Glomerular visceral epithelial cell (primary cell): ENCODE results near the gene PLXNB1.

Source experiments
- DNase-seq: peaks from one replicate; pipeline ENCODE4 v3.0.0-alpha.2; 2016; ENCODE audit errors: extremely low spot score

PLXNB1 gene

GRCh38 chr3:48417529-48418108 is 12.3 kb downstream of the PLXNB1 start:
- no peak for DNase-seq

DNA sequence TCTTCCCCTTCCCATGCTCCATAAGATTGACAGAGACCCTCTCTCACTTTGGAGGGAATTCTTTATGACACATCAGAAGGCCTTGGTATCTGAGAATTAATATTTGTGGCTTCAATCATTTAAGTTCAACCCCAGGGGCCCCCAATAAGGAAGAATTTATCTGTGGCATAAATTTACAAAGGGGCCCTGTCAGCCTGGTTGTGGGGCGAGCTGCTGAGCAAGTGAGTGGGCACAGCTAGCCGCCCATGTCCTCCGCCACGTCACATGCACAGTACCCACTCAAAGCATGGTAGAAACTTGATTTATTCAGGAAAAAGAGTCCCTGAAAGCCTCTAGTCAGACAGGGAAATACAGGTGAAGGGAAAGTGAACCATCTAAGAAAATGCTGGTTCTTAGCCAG is 13.3 kb downstream of the PLXNB1 start:
- no peak for DNase-seq

- no peak for DNase-seq
Observed at GRCh38 chr3:48416091-48416505, 13.8 kb downstream of the PLXNB1 start.

DNA sequence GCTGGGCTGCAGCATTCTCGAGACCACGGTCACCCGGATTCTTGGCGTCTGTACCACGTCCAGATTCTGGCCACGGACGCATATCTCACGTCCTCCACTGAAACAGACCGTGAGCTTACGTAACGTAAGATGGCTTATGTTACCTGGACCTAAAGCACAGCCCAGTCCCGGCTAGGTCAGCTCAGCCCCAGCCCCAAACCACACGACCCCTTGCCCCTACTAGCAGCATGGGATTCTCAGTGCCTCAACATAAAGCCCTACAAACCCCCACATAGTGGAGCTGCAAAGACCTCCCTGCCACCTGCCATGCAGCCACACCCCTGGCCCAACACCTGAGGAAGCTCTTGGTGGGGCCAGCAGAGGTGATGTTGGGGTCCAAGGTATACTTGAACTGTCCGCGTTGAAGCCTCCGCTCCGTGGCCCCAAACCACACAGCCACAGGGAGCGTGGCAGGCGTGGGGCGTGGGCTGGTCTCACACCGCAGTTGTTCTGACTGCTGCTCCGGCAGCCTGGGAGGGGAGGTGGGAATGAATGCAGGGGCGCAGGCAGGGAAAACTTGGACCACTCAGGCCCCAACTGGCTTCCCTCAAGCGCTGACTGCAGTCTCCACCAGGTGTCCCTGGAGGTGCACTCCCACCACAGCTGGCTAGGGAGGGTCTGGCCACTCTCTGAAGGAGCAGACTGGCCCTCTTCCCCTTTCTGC is 14.5 kb downstream of the PLXNB1 start:
- no peak for DNase-seq

DNA sequence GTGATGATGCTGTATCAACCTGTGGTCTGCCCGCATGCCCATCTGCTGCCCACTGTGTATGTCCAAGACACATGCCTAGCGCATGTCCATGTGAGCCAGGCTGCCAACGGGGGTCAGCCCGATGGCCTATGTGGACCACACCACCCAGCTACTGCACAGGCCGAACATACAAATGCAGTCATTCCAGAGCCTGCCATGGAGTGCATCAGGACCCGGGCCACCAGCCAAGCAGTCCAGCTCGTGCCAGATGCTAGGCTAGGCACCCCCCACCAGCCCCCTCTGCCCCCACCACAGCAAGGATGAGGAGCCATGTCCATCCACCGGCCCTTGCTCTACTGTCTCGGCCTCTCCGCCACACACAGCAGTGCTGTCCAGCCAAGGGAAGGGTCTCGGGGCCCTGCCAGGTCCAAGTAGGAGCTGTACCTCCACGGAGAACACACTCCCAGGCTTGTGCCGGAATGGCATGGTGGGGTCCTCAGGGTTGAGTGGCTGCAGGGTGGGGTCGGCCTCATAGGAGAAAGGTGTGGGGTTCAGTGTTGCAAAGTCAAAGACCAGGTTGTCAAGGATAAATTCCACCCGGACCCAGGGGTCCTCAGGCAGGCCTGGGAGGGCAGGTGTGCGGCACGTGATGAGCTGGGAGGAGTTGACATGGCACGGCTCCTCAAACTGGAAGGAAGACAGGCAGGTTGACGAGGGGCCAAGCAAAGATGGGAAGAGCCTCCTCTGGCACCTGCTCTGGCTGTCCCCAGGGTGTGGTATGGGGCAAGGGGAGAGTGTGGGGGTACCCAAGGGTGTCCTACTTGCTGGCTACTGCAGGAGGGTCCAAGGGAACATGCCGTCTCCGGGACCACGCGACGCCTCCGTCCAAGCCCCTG is 15.3 kb downstream of the PLXNB1 start:
- DNase-seq: no peak

DNA sequence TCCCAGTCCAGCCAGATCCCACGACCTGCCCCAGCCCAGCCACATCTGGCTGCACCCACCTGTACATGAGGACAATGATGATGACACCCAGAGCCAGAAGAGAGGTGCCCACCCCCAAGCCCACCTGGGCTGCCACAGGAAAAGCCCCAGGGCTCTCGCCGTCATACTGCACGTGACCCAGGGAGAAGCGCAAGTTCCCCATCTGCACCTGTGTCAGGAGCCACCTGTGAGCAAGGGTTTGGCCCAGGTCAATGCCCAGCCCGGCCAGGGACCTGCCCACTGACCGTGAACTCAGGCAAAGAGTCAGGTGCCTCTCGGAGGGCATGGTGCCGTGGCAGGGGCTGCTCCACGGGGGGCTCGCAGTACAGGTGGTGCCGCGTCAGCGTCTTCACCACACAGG is 16.3 kb downstream of the PLXNB1 start:
- DNase-seq: no peak

- no peak for DNase-seq
Observed at GRCh38 chr3:48413086-48413485, 16.8 kb downstream of the PLXNB1 start.

DNA sequence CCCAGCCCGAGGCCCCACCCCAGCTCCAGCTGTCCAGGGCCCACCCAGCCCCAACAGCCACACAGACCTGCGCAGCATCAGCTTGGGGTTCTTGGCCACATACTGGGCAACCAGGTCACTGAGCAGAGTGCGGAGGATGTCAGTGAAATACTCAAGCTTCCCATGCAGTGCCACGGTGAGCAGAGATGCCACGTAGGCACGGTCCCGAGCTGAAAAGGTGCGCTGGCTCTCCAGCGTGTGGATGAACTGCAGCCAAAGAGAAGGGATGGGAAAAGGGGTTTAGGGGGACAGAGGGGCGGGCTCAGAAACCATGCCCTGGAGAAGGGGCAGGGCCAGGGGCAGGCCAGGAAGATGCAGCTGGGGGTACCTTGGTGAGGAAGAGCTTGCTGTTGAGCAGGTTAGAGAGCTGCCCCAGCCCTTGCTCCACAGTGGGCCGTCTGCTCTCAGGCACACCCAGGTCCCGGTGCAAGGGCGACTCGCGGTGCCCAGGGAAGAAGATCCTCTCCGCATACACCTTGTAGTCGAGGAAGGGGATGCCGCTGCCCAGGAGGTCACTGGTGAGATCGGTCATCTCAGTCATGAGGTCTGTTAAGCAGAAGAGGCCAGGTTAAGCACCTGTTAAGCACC is 17.4 kb downstream of the PLXNB1 start:
- DNase-seq: no peak

- no peak for DNase-seq
Observed at GRCh38 chr3:48411606-48412374, 18.1 kb downstream of the PLXNB1 start.

DNA sequence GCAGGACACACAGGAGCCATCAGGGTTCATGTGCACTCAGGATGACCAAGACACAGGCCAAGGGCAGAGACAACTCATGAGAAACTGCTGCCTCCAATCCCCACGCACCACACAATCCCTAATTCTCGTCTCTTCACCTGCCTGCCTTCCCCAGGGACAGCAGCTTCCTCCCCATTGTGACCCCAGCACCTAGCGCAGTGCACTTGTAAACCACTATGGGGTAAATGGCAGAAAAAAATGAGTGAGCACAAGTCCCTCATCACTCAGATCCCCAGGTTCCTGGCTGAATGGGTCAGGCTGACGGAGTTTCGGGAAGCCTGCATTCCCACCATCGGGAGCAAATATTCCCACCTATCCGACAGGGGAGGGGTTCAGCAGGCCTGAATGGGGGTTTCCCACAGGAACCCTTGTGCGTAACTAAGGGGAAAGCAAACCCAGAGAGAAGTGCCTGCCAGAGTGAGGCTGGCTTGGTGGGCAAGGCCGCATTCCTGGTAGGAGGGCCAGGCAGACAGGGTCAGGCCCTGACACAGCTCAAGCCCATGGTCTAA is 18.8 kb downstream of the PLXNB1 start:
- DNase-seq: no peak

- DNase-seq: no peak
Observed at GRCh38 chr3:48410205-48411040, 19.5 kb downstream of the PLXNB1 start.

GRCh38 chr3:48409291-48410201 is 20.3 kb downstream of the PLXNB1 start:
- no peak for DNase-seq

DNA sequence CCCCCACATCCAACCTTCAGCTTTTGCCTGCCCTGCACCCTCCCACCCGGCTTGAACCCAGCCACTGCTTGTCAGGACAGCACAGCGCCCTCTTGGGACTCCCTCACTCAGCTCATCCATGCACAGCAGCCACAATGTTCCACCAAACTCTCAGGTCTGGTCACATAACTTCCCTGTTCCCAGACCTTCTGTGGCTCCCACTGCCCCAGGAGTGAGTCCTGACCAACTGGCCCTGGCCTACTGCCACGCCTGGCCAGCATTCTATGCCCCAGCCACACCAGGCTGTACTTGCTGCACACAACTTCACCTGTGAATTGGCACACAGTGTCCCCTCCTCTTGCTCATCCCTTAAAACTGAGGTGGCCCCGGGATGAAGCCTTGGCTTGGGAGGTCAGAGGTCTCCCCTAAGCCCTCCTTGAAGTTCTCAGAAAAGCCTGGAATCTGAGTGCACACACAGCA is 21.0 kb downstream of the PLXNB1 start:
- DNase-seq: no peak

DNA sequence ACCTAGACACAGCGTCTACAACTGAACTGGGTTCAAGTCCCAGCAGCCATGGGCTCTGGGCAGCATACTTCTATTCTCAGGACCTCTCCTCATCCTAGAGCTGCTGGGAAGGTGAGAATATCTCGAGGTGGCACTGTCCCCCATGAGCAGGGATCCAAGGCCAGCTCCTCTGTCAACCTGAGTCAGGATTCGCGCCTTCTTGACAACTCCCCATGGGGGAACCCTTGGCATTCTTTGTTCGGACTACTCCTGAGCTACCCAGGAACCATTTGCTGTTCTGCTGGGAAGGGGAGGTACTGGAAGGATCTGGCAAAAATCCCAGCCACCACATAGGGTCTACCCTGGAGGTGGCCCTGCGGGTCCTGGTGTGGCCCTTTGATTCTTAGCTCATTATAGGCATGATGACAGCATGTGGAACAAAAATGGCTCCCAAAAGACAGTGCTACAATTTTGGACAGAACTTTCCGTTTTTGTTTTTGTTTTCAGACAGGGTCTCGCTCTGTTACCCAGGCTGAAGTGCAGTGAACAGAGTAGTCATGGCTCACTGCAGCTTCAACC is 22.3 kb downstream of the PLXNB1 start:
- no peak for DNase-seq

- no peak for DNase-seq
Observed at GRCh38 chr3:48406443-48407431, 23.1 kb downstream of the PLXNB1 start.

GRCh38 chr3:48405971-48406370 is 23.9 kb downstream of the PLXNB1 start:
- DNase-seq: no peak

- no peak for DNase-seq
Observed at GRCh38 chr3:48405343-48405881, 24.5 kb downstream of the PLXNB1 start.
